ENCODE measurements around the gene STN1.

STN1 gene

GRCh38 chr10:103836273-103836672, 81.7 kb downstream of the STN1 start:
- TF ChIP-seq TCF12 (IDR thresholded peaks at IDR 0.05; ENCODE audit: low read depth): no peak
- no peak for TF ChIP-seq TEAD4 (IDR thresholded peaks at IDR 0.05)
- TF ChIP-seq CREB1 (IDR thresholded peaks at IDR 0.05; ENCODE audit: low read depth): no peak
- TF ChIP-seq CEBPB (IDR thresholded peaks at IDR 0.05): no peak
- TF ChIP-seq, protein P1, sequence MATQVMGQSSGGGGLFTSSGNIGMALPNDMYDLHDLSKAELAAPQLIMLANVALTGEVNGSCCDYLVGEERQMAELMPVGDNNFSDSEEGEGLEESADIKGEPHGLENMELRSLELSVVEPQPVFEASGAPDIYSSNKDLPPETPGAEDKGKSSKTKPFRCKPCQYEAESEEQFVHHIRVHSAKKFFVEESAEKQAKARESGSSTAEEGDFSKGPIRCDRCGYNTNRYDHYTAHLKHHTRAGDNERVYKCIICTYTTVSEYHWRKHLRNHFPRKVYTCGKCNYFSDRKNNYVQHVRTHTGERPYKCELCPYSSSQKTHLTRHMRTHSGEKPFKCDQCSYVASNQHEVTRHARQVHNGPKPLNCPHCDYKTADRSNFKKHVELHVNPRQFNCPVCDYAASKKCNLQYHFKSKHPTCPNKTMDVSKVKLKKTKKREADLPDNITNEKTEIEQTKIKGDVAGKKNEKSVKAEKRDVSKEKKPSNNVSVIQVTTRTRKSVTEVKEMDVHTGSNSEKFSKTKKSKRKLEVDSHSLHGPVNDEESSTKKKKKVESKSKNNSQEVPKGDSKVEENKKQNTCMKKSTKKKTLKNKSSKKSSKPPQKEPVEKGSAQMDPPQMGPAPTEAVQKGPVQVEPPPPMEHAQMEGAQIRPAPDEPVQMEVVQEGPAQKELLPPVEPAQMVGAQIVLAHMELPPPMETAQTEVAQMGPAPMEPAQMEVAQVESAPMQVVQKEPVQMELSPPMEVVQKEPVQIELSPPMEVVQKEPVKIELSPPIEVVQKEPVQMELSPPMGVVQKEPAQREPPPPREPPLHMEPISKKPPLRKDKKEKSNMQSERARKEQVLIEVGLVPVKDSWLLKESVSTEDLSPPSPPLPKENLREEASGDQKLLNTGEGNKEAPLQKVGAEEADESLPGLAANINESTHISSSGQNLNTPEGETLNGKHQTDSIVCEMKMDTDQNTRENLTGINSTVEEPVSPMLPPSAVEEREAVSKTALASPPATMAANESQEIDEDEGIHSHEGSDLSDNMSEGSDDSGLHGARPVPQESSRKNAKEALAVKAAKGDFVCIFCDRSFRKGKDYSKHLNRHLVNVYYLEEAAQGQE (IDR thresholded peaks at IDR 0.05; ENCODE audit: low read depth): no peak
- TF ChIP-seq MAX (IDR thresholded peaks at IDR 0.05): no peak
- TF ChIP-seq YY1 (IDR thresholded peaks at IDR 0.05; ENCODE audit: low read depth): no peak
- TF ChIP-seq EP300 (IDR thresholded peaks at IDR 0.05; ENCODE audit: borderline replicate concordance): no peak

DNA sequence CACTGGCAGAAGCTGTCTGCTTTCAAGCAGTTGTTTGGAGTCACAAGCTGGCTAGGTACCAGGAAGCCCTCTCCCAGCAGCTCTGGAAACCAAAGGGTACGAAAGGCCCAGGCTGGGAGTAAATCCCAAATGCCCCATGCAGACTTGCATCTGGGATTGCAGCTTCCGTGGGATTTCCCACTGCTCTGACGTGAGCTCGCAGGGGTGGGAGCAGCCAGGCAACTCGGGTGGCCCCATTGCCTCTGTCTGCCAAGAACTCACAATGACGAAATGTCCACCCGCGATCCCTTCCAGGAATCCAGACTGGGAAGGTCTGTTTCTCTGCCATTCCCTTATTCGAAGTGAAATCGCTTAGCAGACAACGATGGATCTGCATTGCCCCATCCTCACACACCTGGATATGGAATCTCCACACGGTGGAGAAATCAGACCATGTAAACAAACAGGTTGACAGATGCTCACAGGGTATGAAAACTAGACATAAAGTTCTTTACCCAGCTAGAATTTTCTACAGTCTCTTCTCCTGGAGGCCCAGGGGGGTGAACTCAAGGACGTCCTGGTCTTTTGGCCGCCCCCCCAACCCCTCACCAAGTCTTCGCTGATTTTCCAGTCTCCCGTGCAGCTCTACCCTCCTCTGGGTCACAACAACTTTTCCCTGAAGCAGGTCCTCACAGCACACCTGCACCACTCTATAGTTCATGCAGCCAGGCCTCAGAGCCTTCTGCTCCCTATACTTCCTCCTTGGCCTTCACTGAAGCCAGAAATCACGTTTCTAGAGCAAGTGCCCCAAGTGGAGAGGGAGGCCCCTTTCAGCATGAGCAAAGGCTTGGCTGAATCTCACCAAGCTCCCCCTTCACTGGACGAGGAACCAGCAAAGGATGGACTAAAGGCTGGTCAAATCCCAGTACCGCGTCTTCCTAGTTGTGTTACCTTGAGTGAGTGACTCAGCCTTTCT, 82.6 kb downstream of the STN1 start:
- TF ChIP-seq FOXM1 (IDR thresholded peaks at IDR 0.05; ENCODE audit: borderline replicate concordance, low read depth): no peak
- no peak for TF ChIP-seq USF1 (IDR thresholded peaks at IDR 0.05)
- no peak for TF ChIP-seq RAD21 (IDR thresholded peaks at IDR 0.05; ENCODE audit: low read depth)
- no peak for TF ChIP-seq YY1 (IDR thresholded peaks at IDR 0.05; ENCODE audit: low read depth)
- no peak for TF ChIP-seq MAX (IDR thresholded peaks at IDR 0.05)
- no peak for TF ChIP-seq CEBPB (IDR thresholded peaks at IDR 0.05)
- TF ChIP-seq TCF12 (IDR thresholded peaks at IDR 0.05; ENCODE audit: low read depth): no peak
- no peak for TF ChIP-seq TAF1 (IDR thresholded peaks at IDR 0.05; ENCODE audit: low read depth)
- no peak for TF ChIP-seq EGR1 (IDR thresholded peaks at IDR 0.05)
- TF ChIP-seq EP300 (IDR thresholded peaks at IDR 0.05; ENCODE audit: borderline replicate concordance): no peak
- TF ChIP-seq ZBTB7A (IDR thresholded peaks at IDR 0.05; ENCODE audit: low read depth): no peak
- no peak for TF ChIP-seq NFIC (IDR thresholded peaks at IDR 0.05)
- no peak for TF ChIP-seq TEAD4 (IDR thresholded peaks at IDR 0.05)

- no peak for TF ChIP-seq TAF1 (IDR thresholded peaks at IDR 0.05; ENCODE audit: low read depth)
- no peak for TF ChIP-seq USF1 (IDR thresholded peaks at IDR 0.05)
- TF ChIP-seq EP300 (IDR thresholded peaks at IDR 0.05; ENCODE audit: borderline replicate concordance): no peak
- TF ChIP-seq CREB1 (IDR thresholded peaks at IDR 0.05; ENCODE audit: low read depth): no peak
- no peak for TF ChIP-seq ZBTB7A (IDR thresholded peaks at IDR 0.05; ENCODE audit: low read depth)
- no peak for TF ChIP-seq CEBPB (IDR thresholded peaks at IDR 0.05)
These were observed 83.4 kb downstream of the STN1 start for GRCh38 chr10:103834436-103835095.

- TF ChIP-seq MAX (IDR thresholded peaks at IDR 0.05) (no peak), EP300 (IDR thresholded peaks at IDR 0.05; ENCODE audit: borderline replicate concordance) (no peak), ZBTB7A (IDR thresholded peaks at IDR 0.05; ENCODE audit: low read depth) (no peak), USF1 (IDR thresholded peaks at IDR 0.05) (no peak), CEBPB (IDR thresholded peaks at IDR 0.05) (no peak), NFIC (IDR thresholded peaks at IDR 0.05) (no peak), FOXM1 (IDR thresholded peaks at IDR 0.05; ENCODE audit: borderline replicate concordance, low read depth) (no peak), TAF1 (IDR thresholded peaks at IDR 0.05; ENCODE audit: low read depth) (no peak), TCF12 (IDR thresholded peaks at IDR 0.05; ENCODE audit: low read depth) (no peak), RAD21 (IDR thresholded peaks at IDR 0.05; ENCODE audit: low read depth) (no peak), YY1 (IDR thresholded peaks at IDR 0.05; ENCODE audit: low read depth) (no peak), EGR1 (IDR thresholded peaks at IDR 0.05) (no peak), TEAD4 (IDR thresholded peaks at IDR 0.05) (no peak)
These were observed 84.1 kb downstream of the STN1 start for GRCh38 chr10:103833731-103834365.

- no peak for TF ChIP-seq EGR1 (IDR thresholded peaks at IDR 0.05)
- no peak for TF ChIP-seq ZBTB7A (IDR thresholded peaks at IDR 0.05; ENCODE audit: low read depth)
- TF ChIP-seq CREB1 (IDR thresholded peaks at IDR 0.05; ENCODE audit: low read depth): no peak
- TF ChIP-seq EP300 (IDR thresholded peaks at IDR 0.05; ENCODE audit: borderline replicate concordance): no peak
- TF ChIP-seq, protein P1 (IDR thresholded peaks at IDR 0.05; ENCODE audit: low read depth): no peak
- no peak for TF ChIP-seq FOXM1 (IDR thresholded peaks at IDR 0.05; ENCODE audit: borderline replicate concordance, low read depth)
- TF ChIP-seq TAF1 (IDR thresholded peaks at IDR 0.05; ENCODE audit: low read depth): no peak
- TF ChIP-seq NFIC (IDR thresholded peaks at IDR 0.05): no peak
- no peak for TF ChIP-seq TCF12 (IDR thresholded peaks at IDR 0.05; ENCODE audit: low read depth)
- no peak for TF ChIP-seq YY1 (IDR thresholded peaks at IDR 0.05; ENCODE audit: low read depth)
- no peak for TF ChIP-seq TEAD4 (IDR thresholded peaks at IDR 0.05)
These were observed 85.2 kb downstream of the STN1 start for GRCh38 chr10:103832806-103833205.
